H1 (cell line): ENCODE data around the gene SLC24A3. TPM values are rescaled to one million over a fixed set of nuclear protein-coding genes. Genes with fewer than 3 reads are reported as not detected.

Experiments used
- CTCF ChIA-PET: fragments of 300-600 bp; sonication (Branson Sonifier 250); formaldehyde crosslinking; loops from one replicate; lab custom pipeline; 2021; ENCODE audit not compliant: partially characterized antibody; lab: Charles Lee
- POLR2A ChIA-PET: fragments of 300-600 bp; sonication (Branson Sonifier 250); formaldehyde crosslinking; loops from one replicate; lab custom pipeline; 2021; ENCODE audit warnings: inconsistent platforms; ENCODE audit not compliant: partially characterized antibody; lab: Charles Lee
- DNase-seq, 2 experiments: peaks; one replicate each; pipeline versions ENCODE4 v3.0.0 to v3.0.0-alpha.2; 2010 to 2022; ENCODE audit warnings: low spot score in 2 of 2, low read depth in 1 of 2, mixed read lengths in 1 of 2
- FAIRE-seq: peaks from 2 replicates; lab custom pipeline; 2011; peaks lifted over from hg19 to GRCh38; lab: Jason Lieb, UNC
- H2AFZ ChIP-seq: 2 replicates; pipeline ENCODE4 v1.8.1; 2012; ENCODE audit warnings: low read length, inconsistent platforms
- H2AK5ac ChIP-seq: 2 replicates; pipeline ENCODE4 v1.6.1; 2013; ENCODE audit warnings: low read depth, low read length
- H2BK120ac ChIP-seq: replicated peaks from 2 replicates; pipeline ENCODE3; 2013; ENCODE audit warnings: low read depth, low read length, inconsistent platforms
- H2BK12ac ChIP-seq: 2 replicates; pipeline ENCODE4 v1.6.1; 2013; ENCODE audit warnings: low read depth, low read length
- H2BK15ac ChIP-seq: 2 replicates; pipeline ENCODE4 v1.6.1; 2013; ENCODE audit warnings: low read length
- H2BK20ac ChIP-seq: 2 replicates; pipeline ENCODE4 v1.6.1; 2013; ENCODE audit warnings: low read length
- H2BK5ac ChIP-seq: 2 replicates; pipeline ENCODE4 v1.6.1; 2013; ENCODE audit warnings: low read depth, low read length
- H3K14ac ChIP-seq: 2 replicates; pipeline ENCODE4 v1.6.1; 2013; ENCODE audit warnings: inconsistent platforms; ENCODE audit not compliant: insufficient read length
- H3K18ac ChIP-seq: 2 replicates; pipeline ENCODE4 v1.6.1; 2013; ENCODE audit warnings: low read length; ENCODE audit errors: extremely low read depth
- H3K23ac ChIP-seq: 2 replicates; pipeline ENCODE4 v1.6.1; 2013; ENCODE audit warnings: inconsistent platforms; ENCODE audit not compliant: insufficient read length
- H3K23me2 ChIP-seq: 2 replicates; pipeline ENCODE4 v1.6.1; 2013; ENCODE audit warnings: low read depth, low read length
- H3K27ac ChIP-seq: 2 replicates; pipeline ENCODE4 v1.6.1; 2011; ENCODE audit warnings: low read depth, low read length, inconsistent platforms
- H3K27me3 ChIP-seq, 4 experiments: replicated peaks in 1 of 4; 1 replicate in 1 of 4; 2 replicates in 3 of 4; pipeline versions ENCODE4 v1.6.1 to v1.8.1; 2011 to 2013; ENCODE audit warnings: low read length in 3 of 4, mild to moderate bottlenecking in 3 of 4, inconsistent platforms in 2 of 4, mixed read lengths in 2 of 4, moderate library complexity in 1 of 4; ENCODE audit not compliant: control insufficient read depth in 3 of 4, insufficient read depth in 3 of 4; ENCODE audit errors: extremely low read depth in 1 of 4
- H3K36me3 ChIP-seq, 4 experiments: 2 replicates each; pipeline versions ENCODE4 v1.6.1 to v1.8.1; 2011 to 2013; ENCODE audit warnings: mild to moderate bottlenecking in 4 of 4, low read length in 3 of 4, moderate library complexity in 2 of 4, control low read depth in 1 of 4, inconsistent platforms in 1 of 4; ENCODE audit not compliant: insufficient read depth in 4 of 4, control insufficient read depth in 2 of 4
- H3K4ac ChIP-seq: replicated peaks from 2 replicates; pipeline ENCODE3; 2013; ENCODE audit warnings: low read length, low read depth, mixed read lengths, inconsistent platforms; ENCODE audit not compliant: insufficient read length
- H3K4me1 ChIP-seq, 4 experiments: replicated peaks in 1 of 4; 1 replicate in 1 of 4; 2 replicates in 3 of 4; pipeline versions ENCODE4 v1.6.1 to v1.8.1; 2011 to 2013; ENCODE audit warnings: low read length in 3 of 4, inconsistent platforms in 2 of 4, mixed read lengths in 1 of 4; ENCODE audit not compliant: insufficient read depth in 4 of 4, control insufficient read depth in 3 of 4
- H3K4me2 ChIP-seq, 2 experiments: 2 replicates each; pipeline versions ENCODE4 v1.6.1 to v1.8.1; 2011 to 2013; ENCODE audit warnings: low read depth in 2 of 2, low read length in 2 of 2, control low read depth in 1 of 2, inconsistent platforms in 1 of 2, mild to moderate bottlenecking in 1 of 2; ENCODE audit not compliant: insufficient read depth in 1 of 2
- H3K4me3 ChIP-seq, 4 experiments: fragments of 200-600, 300-600 bp in 1 of 4; sonication (generic), shearing (Covaris generic), sonication (Bioruptor Twin) in 1 of 4; 2 replicates each; pipeline versions ENCODE4 v1.5.1 to v1.8.1; 2011 to 2016; ENCODE audit warnings: low read length in 4 of 4, low read depth in 3 of 4, control low read depth in 2 of 4, inconsistent platforms in 2 of 4, mild to moderate bottlenecking in 2 of 4, mixed read lengths in 1 of 4, moderate library complexity in 1 of 4; ENCODE audit not compliant: insufficient read depth in 2 of 4; ENCODE audit errors: extremely low read depth in 1 of 4
- H3K56ac ChIP-seq: replicated peaks from 2 replicates; pipeline ENCODE3; 2013; ENCODE audit warnings: low read depth, mild to moderate bottlenecking, mixed read lengths, low read length, inconsistent platforms; ENCODE audit not compliant: insufficient read length
- H3K79me1 ChIP-seq: 2 replicates; pipeline ENCODE4 v1.6.1; 2013; ENCODE audit warnings: low read depth, low read length, control low read depth
- H3K79me2 ChIP-seq, 2 experiments: 2 replicates each; pipeline versions ENCODE4 v1.6.1 to v1.8.1; 2012 to 2013; ENCODE audit warnings: low read length in 2 of 2, mild to moderate bottlenecking in 2 of 2, inconsistent platforms in 1 of 2; ENCODE audit not compliant: insufficient read depth in 2 of 2, control insufficient read depth in 1 of 2
- H3K9ac ChIP-seq, 4 experiments: replicated peaks in 1 of 4; 1 replicate in 1 of 4; 2 replicates in 3 of 4; pipeline versions ENCODE4 v1.6.1 to v1.8.1; 2011 to 2013; ENCODE audit warnings: low read depth in 3 of 4, low read length in 3 of 4, control low read depth in 2 of 4, mild to moderate bottlenecking in 2 of 4, moderate library complexity in 2 of 4, inconsistent platforms in 1 of 4; ENCODE audit errors: extremely low read depth in 1 of 4
- H3K9me3 ChIP-seq, 2 experiments: 2 replicates each; pipeline versions ENCODE4 v1.6.1 to v1.8.1; 2012 to 2013; ENCODE audit warnings: mild to moderate bottlenecking in 2 of 2, moderate library complexity in 2 of 2, control low read depth in 1 of 2, inconsistent platforms in 1 of 2, low read depth in 1 of 2, low read length in 1 of 2, mixed read lengths in 1 of 2; ENCODE audit not compliant: insufficient read depth in 2 of 2
- H4K20me1 ChIP-seq, 2 experiments: replicated peaks in 1 of 2; 2 replicates each; pipeline versions ENCODE3 to v1.8.1; 2011 to 2013; ENCODE audit warnings: inconsistent platforms in 2 of 2, low read length in 2 of 2, mild to moderate bottlenecking in 1 of 2; ENCODE audit not compliant: insufficient read depth in 2 of 2, control insufficient read depth in 1 of 2
- H4K5ac ChIP-seq: 2 replicates; pipeline ENCODE4 v1.6.1; 2013; ENCODE audit warnings: low read length, low read depth, mixed read lengths, inconsistent platforms; ENCODE audit not compliant: insufficient read length
- H4K8ac ChIP-seq: 2 replicates; pipeline ENCODE4 v1.8.0; 2013; ENCODE audit warnings: mild to moderate bottlenecking, moderate library complexity, low read length, inconsistent platforms; ENCODE audit not compliant: insufficient read depth; ENCODE audit errors: extremely low read depth
- H4K91ac ChIP-seq: replicated peaks from 2 replicates; pipeline ENCODE3; 2013; ENCODE audit warnings: low read length, mixed read lengths, inconsistent platforms; ENCODE audit not compliant: insufficient read length
- BCL11A ChIP-seq, 2 experiments: IDR thresholded peaks; one replicate each; pipeline ENCODE4 v1.6.1; 2011; ENCODE audit warnings: low read depth in 2 of 2, low read length in 2 of 2, mild to moderate bottlenecking in 2 of 2
- CHD2 ChIP-seq: IDR thresholded peaks from 2 replicates; pipeline ENCODE4 v1.6.1; 2012; ENCODE audit warnings: low read length, improper control_type of control experiment
- CTBP2 ChIP-seq: IDR thresholded peaks from 2 replicates; pipeline ENCODE4 v1.7.0; 2011; ENCODE audit warnings: borderline replicate concordance, mild to moderate bottlenecking, moderate library complexity, mixed read lengths, low read length; ENCODE audit not compliant: insufficient read depth, insufficient read length
- EZH2 ChIP-seq: fragments of 200-600 bp; sonication (generic); IDR thresholded peaks from 2 replicates; pipeline ENCODE4 v1.7.1; 2012; ENCODE audit warnings: low read depth, mild to moderate bottlenecking, moderate library complexity, low read length, inconsistent platforms; ENCODE audit not compliant: severe bottlenecking
- KDM1A ChIP-seq: fragments of 200-600, 300-600 bp; sonication (generic); IDR thresholded peaks from 2 replicates; pipeline ENCODE4 v1.7.1; 2016; ENCODE audit warnings: mild to moderate bottlenecking, low read length, borderline replicate concordance
- PHF8 ChIP-seq: fragments of 200-600 bp; sonication (generic); conservative IDR thresholded peaks from 2 replicates; pipeline ENCODE4 v1.7.1; 2012; ENCODE audit warnings: low read depth, mild to moderate bottlenecking, inconsistent platforms, low read length, moderate library complexity
- RAD21 ChIP-seq, 2 experiments: IDR thresholded peaks in 1 of 2; conservative IDR thresholded peaks in 1 of 2; 2 replicates each; pipeline ENCODE4 v1.6.1; 2011; ENCODE audit warnings: low read depth in 2 of 2, low read length in 2 of 2, improper control_type of control experiment in 1 of 2, inconsistent platforms in 1 of 2, mild to moderate bottlenecking in 1 of 2, moderate library complexity in 1 of 2
- SAP30 ChIP-seq: fragments of 300-600 bp; sonication (generic); IDR thresholded peaks from 2 replicates; pipeline ENCODE4 v1.7.1; 2012; ENCODE audit warnings: low read length, moderate library complexity, mild to moderate bottlenecking, inconsistent platforms; ENCODE audit not compliant: insufficient read depth, insufficient replicate concordance
- SRF ChIP-seq: IDR thresholded peaks from 2 replicates; pipeline ENCODE4 v1.6.1; 2011; ENCODE audit warnings: mild to moderate bottlenecking, low read depth, low read length, moderate library complexity
- SUZ12 ChIP-seq: fragments of 200-600 bp; sonication (generic); IDR thresholded peaks from 2 replicates; pipeline ENCODE4 v1.6.1; 2012; ENCODE audit warnings: mild to moderate bottlenecking, inconsistent platforms, low read length, moderate library complexity, mixed read lengths
- TAF7 ChIP-seq: optimal IDR thresholded peaks from 2 replicates; pipeline ENCODE3; 2011; ENCODE audit warnings: low read depth, mild to moderate bottlenecking, inconsistent platforms, low read length, moderate library complexity, borderline replicate concordance
- WGBS, 2 experiments: shearing (Covaris generic) in 1 of 2; methylation state at CpG; one replicate each; pipeline versions ENCODE4 v1.1.6 to v1.1.7; 2013 to 2015; ENCODE audit warnings: low lambda C conversion rate in 2 of 2, mixed read lengths in 2 of 2, inconsistent platforms in 1 of 2, low coverage in 1 of 2, missing lambda C conversion rate in 1 of 2; ENCODE audit not compliant: insufficient replicate concordance in 2 of 2, insufficient coverage in 1 of 2, insufficient read length in 1 of 2; ENCODE audit errors: extremely low coverage in 1 of 2, missing lambda C conversion rate in 1 of 2; 5-methylcytosine and 5-hydroxymethylcytosine counted together
- polyA plus RNA-seq, 7 experiments: library from polyadenylated mRNA; depleted of rRNA in 3 of 7; stranded (reverse) in 5 of 7; unstranded in 2 of 7; fragments of >200 nt in 5 of 7; fragments of 200-250 nt in 2 of 7; gene quantifications; 1 replicate in 5 of 7; 2 replicates in 1 of 7; 4 replicates in 1 of 7; pipeline versions ENCODE4 v1.2.1 to v1.2.3, GENCODE V29; 2011 to 2013; ENCODE audit warnings: missing spikeins in 2 of 7, mixed read lengths in 2 of 7
- total RNA-seq: library from RNA; stranded (reverse); fragmentation: NEBNext Ultra II Directional; extraction: Animal tissue kit (Norgen Biotek cat#: 25700); gene quantifications from 2 replicates; pipeline ENCODE4 v1.2.1, GENCODE V29; 2021
- TF ChIP-seq, protein P1 (sequence below): IDR thresholded peaks from 2 replicates; pipeline ENCODE4 v1.6.1; 2012; ENCODE audit warnings: low read length, inconsistent platforms

The SLC24A3 gene
- total and polyA plus RNA-seq, 2 of the 8 experiments (the other 6 are each of a cell fraction or from before 2014, with no cell fraction given): 4.5 to 6.3 TPM

DNA sequence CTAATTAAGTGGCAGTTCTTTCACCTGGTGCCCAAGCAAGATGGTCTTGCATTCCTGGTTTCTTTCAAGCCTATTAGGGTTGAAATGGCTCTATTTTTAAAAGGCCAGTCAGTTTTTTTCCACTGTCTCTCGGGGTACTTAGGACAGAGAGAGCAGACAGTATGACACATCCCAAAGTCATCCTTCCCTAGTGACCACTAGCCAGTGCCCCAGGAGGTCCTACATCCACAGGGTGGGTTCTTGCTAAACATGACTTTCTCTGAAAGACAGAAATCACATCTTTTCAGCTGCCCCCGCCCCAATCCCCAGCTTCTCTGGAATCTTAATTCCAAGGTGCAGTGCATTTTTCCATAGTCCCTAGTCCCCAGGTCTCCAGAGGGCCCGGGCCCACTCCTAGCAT is 192.4 kb downstream of the SLC24A3 start:
- no peaks in the 10 kb centered on the region for H4K20me1 ChIP-seq
- no peak overlapping the region for H3K4me2 ChIP-seq
- no peaks in the 10 kb centered on the region for H3K79me1 ChIP-seq
- no peak overlapping the region for H2BK12ac ChIP-seq
- H3K23ac ChIP-seq: no peak overlapping the region
- ChIA-PET POLR2A (no interaction called here), CTCF (interaction anchor here (1.5 kb wide), 1 partner anchor 64 kb away, joined by 3 read pairs; no protein-coding TSS in a partner anchor)
- H3K23me2 ChIP-seq: no peaks in the 10 kb centered on the region
- H3K79me2 ChIP-seq: no peaks in the 10 kb centered on the region
- no peak overlapping the region for H2BK5ac ChIP-seq
- H3K4ac ChIP-seq: no peak overlapping the region
- DNase-seq (no peak), FAIRE-seq (no peak)
- H3K18ac ChIP-seq: no peak overlapping the region
- H4K91ac ChIP-seq: no peak overlapping the region
- H3K56ac ChIP-seq: no peak overlapping the region
- no peaks in the 10 kb centered on the region for H3K4me1 ChIP-seq
- no peaks in the 10 kb centered on the region for H3K27me3 ChIP-seq
- H4K5ac ChIP-seq: no peak overlapping the region
- H2BK20ac ChIP-seq: no peak overlapping the region
- H3K4me3 ChIP-seq: no peak overlapping the region
- H3K9me3 ChIP-seq: no peaks in the 10 kb centered on the region
- H2AK5ac ChIP-seq: no peak overlapping the region
- H3K36me3 ChIP-seq: no peaks in the 10 kb centered on the region
- WGBS, 2 experiments: 80% methylated on average over 3 of the region's 3 CpGs; no CpG with 5 or more reads in 1 of the 2 experiments
- TF ChIP-seq, protein P1, sequence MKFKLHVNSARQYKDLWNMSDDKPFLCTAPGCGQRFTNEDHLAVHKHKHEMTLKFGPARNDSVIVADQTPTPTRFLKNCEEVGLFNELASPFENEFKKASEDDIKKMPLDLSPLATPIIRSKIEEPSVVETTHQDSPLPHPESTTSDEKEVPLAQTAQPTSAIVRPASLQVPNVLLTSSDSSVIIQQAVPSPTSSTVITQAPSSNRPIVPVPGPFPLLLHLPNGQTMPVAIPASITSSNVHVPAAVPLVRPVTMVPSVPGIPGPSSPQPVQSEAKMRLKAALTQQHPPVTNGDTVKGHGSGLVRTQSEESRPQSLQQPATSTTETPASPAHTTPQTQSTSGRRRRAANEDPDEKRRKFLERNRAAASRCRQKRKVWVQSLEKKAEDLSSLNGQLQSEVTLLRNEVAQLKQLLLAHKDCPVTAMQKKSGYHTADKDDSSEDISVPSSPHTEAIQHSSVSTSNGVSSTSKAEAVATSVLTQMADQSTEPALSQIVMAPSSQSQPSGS: no peak
- TF ChIP-seq TAF7: no peak
- no peak for TF ChIP-seq CHD2
- TF ChIP-seq KDM1A: no peak
- no peak for TF ChIP-seq PHF8
- TF ChIP-seq BCL11A (IDR thresholded peaks at IDR 0.05; ENCODE audit: low read depth in 2 of 2, low read length in 2 of 2): no peak
- TF ChIP-seq SRF: no peak
- no peak for TF ChIP-seq SAP30
- TF ChIP-seq RAD21 (IDR thresholded peaks at IDR 0.05 in 1 of 2, conservative IDR thresholded peaks at IDR 0.05 in 1 of 2; ENCODE audit: low read depth in 2 of 2, low read length in 2 of 2): no peak
- TF ChIP-seq CTBP2: no peak
- TF ChIP-seq EZH2: no peak
- TF ChIP-seq SUZ12: no peak
- TF ChIP-seq, all 59 proteins: peak for 0
- Histone ChIP-seq H3K14ac (no peak overlapping the region), H2AFZ (no peak overlapping the region), H3K27ac (no peak overlapping the region), H4K8ac (no peak overlapping the region), H2BK120ac (no peak overlapping the region), H2BK15ac (no peak overlapping the region), H3K9ac (no peak overlapping the region)
